ENCODE results near the gene TERB1.
A peak's percentile ranks its signal among the peaks of the same experiment; 100 is the strongest.

The TERB1 gene

GRCh38 chr16:66832190-66832589, 30.8 kb upstream of the TERB1 start:
- H3K4me3 ChIP-seq (ENCODE audit: control insufficient read depth, low read depth, low read length): no peak overlapping the region
- DNase-seq (ENCODE audit: low read depth): no peak
- TF ChIP-seq CTCF (IDR thresholded peaks at IDR 0.05; ENCODE audit: control insufficient read depth, insufficient read depth, low read depth, low read length, missing control alignments): no peak

DNA sequence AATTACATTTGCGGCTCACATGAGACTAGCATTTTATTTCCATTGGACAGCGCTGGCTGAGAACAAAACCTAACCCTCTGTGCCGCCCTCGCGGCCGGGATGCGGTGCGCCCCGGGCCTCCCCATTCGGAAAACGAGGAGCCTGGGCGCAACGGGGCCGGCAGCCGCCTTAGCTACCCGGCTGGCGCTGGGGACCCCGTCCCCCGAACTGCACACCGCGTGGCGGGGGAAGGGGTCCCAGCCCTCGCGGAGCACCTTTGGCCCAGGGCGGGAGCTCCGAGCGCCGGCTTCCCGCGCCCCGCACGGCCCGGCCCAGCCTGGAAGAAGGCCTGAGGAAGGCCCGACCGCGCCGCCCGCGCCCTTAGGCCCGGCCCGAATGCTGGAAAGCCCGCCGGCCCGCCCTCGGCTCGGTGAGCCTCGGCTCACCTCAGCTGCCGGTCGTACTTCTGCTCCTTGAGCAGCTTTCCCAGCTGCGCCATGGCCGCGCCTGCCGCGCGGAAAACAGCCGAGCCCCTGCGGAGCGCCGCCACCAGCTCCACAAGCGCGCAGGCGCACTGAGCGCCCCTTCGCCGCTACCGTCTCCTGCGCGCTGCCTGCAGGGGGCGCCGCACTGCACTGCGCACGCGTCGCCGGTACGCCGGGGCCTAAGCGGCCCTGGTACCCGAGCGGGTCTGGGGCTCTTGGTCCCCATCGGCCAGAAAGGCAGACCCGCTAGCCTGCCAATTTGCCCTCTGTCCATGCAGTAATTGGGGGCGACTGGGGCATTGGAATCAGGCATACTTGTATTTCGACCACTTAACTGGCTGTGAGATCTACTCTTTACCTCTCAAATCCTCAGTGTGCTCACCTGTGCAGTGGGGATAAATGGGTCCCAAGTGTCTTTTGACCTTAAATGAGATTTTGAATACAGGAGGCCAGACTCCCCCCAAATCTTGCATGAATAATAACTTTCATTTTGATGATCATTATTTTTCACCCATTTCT, 29.3 kb upstream of the TERB1 start, which contains the start of gene NAE1:
TSS of gene NAE1 (minus strand) at position 555 of the 983 bp plus-strand sequence. CDS start at position 478, 77 bp downstream.
- peak within 1 kb of the TSS; percentile 60 for H3K4me3 ChIP-seq (ENCODE audit: control insufficient read depth, low read depth, low read length)
- peak; percentile 27 for DNase-seq (ENCODE audit: low read depth)
- peak; percentile 78 for TF ChIP-seq CTCF (IDR thresholded peaks at IDR 0.05; ENCODE audit: control insufficient read depth, insufficient read depth, low read depth, low read length, missing control alignments)

DNA sequence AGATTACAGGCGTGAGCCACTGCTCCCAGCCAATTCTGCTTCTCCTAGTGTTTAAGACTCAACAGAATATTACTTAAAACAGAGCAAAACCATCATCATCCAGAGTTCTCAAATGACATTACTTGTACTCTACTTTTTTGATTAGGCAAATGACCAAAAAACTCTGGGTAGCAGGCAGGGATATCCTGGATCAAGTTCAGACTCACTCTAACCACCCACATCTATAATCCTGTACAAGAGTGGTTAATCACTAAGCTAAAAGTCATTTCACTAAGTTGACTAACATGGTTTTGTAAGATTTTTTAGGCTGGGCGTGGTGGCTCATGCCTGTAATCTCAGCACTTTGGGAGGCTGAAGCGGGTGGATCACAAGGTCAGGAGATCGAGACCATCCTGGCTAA, 22.6 kb upstream of the TERB1 start:
- no peak for TF ChIP-seq CTCF (IDR thresholded peaks at IDR 0.05; ENCODE audit: control insufficient read depth, insufficient read depth, low read depth, low read length, missing control alignments)
- peak; percentile 4 for DNase-seq (ENCODE audit: low read depth)
- no peak overlapping the region for H3K4me3 ChIP-seq (ENCODE audit: control insufficient read depth, low read depth, low read length)

- H3K4me3 ChIP-seq (ENCODE audit: control insufficient read depth, low read depth, low read length): no peak overlapping the region
- no peak for DNase-seq (ENCODE audit: low read depth)
- TF ChIP-seq CTCF (IDR thresholded peaks at IDR 0.05; ENCODE audit: control insufficient read depth, insufficient read depth, low read depth, low read length, missing control alignments): no peak
Observed at GRCh38 chr16:66814734-66815133, 13.3 kb upstream of the TERB1 start.

DNA sequence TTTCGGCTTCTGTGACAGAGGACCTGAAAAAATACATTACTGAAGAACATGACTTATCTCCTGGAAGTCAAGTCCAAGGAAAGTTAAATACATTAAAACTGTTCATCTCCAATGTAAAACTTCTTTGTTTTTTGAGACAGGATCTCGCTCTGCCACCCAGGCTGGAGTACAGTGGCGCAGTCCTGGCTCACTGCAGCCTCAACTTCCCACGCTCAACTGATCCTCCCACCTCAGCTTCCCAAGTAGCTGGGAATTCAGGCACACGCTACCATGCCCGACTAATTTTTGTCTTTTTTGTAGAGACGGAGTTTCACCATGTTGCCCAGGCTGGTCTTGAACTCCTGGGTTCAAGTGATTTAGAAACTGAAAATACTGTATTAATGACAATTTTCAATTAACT, 9.7 kb upstream of the TERB1 start:
- H3K4me3 ChIP-seq (ENCODE audit: control insufficient read depth, low read depth, low read length): no peak overlapping the region
- DNase-seq (ENCODE audit: low read depth): no peak
- no peak for TF ChIP-seq CTCF (IDR thresholded peaks at IDR 0.05; ENCODE audit: control insufficient read depth, insufficient read depth, low read depth, low read length, missing control alignments)

- no peak for DNase-seq (ENCODE audit: low read depth)
- no peak for TF ChIP-seq CTCF (IDR thresholded peaks at IDR 0.05; ENCODE audit: control insufficient read depth, insufficient read depth, low read depth, low read length, missing control alignments)
- H3K4me3 ChIP-seq (ENCODE audit: control insufficient read depth, low read depth, low read length): no peak overlapping the region
Observed at GRCh38 chr16:66810391-66810790, 9.0 kb upstream of the TERB1 start.

Data from AG09309 (cell line).